Measurements from ENCODE around the gene UNC80. TPM values are rescaled to one million over a fixed set of nuclear protein-coding genes. Genes with fewer than 3 reads are reported as not detected.

Gene UNC80
- total and polyA plus RNA-seq, 2 of the 13 experiments (the other 11 are each of a cell fraction or from before 2014, with no cell fraction given): not detected

- TF ChIP-seq, protein P1, sequence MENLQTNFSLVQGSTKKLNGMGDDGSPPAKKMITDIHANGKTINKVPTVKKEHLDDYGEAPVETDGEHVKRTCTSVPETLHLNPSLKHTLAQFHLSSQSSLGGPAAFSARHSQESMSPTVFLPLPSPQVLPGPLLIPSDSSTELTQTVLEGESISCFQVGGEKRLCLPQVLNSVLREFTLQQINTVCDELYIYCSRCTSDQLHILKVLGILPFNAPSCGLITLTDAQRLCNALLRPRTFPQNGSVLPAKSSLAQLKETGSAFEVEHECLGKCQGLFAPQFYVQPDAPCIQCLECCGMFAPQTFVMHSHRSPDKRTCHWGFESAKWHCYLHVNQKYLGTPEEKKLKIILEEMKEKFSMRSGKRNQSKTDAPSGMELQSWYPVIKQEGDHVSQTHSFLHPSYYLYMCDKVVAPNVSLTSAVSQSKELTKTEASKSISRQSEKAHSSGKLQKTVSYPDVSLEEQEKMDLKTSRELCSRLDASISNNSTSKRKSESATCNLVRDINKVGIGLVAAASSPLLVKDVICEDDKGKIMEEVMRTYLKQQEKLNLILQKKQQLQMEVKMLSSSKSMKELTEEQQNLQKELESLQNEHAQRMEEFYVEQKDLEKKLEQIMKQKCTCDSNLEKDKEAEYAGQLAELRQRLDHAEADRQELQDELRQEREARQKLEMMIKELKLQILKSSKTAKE (CRISPR knock-in tag; IDR thresholded peaks at IDR 0.05; ENCODE audit: borderline replicate concordance): peak; percentile 60; the same call in 1 of the 2 replicates
- TF ChIP-seq NONO (IDR thresholded peaks at IDR 0.05) (no peak), NONO (CRISPR knock-in tag; conservative IDR thresholded peaks at IDR 0.05) (peak; percentile 64), ZNF674 (CRISPR knock-in tag; IDR thresholded peaks at IDR 0.05; ENCODE audit: low read depth) (no peak; the same call in 1 of the 2 replicates), KAT8 (CRISPR knock-in tag; IDR thresholded peaks at IDR 0.05) (peak; percentile 70; the same call in 1 of the 2 replicates), ZNF484 (CRISPR knock-in tag; IDR thresholded peaks at IDR 0.05; ENCODE audit: borderline replicate concordance, low read depth) (0 out of 2 replicates have a peak, but pooled peaks have one; percentile 78), ATF7 (IDR thresholded peaks at IDR 0.05) (no peak), ATF7 (CRISPR knock-in tag; IDR thresholded peaks at IDR 0.05) (peak; percentile 73), ZFP36L1 (CRISPR knock-in tag; IDR thresholded peaks at IDR 0.05) (peak; percentile 92), ZNF264 (CRISPR knock-in tag; IDR thresholded peaks at IDR 0.05) (peak; percentile 95), ZBTB3 (CRISPR knock-in tag; IDR thresholded peaks at IDR 0.05; ENCODE audit: borderline replicate concordance, low read depth) (peak; percentile 81; the same call in 1 of the 2 replicates), RXRA (CRISPR knock-in tag; IDR thresholded peaks at IDR 0.05) (peak; percentile 73; the same call in 1 of the 2 replicates), RORA (CRISPR knock-in tag; IDR thresholded peaks at IDR 0.05) (no peak), NAIF1 (CRISPR knock-in tag; IDR thresholded peaks at IDR 0.05; ENCODE audit: borderline replicate concordance) (peak; percentile 41; the same call in 1 of the 2 replicates), SRF (IDR thresholded peaks at IDR 0.05; ENCODE audit: low read depth, low read length) (no peak), ZBTB33 (CRISPR knock-in tag; IDR thresholded peaks at IDR 0.05) (no peak; the same call in 1 of the 2 replicates)
- TF ChIP-seq, protein P2, sequence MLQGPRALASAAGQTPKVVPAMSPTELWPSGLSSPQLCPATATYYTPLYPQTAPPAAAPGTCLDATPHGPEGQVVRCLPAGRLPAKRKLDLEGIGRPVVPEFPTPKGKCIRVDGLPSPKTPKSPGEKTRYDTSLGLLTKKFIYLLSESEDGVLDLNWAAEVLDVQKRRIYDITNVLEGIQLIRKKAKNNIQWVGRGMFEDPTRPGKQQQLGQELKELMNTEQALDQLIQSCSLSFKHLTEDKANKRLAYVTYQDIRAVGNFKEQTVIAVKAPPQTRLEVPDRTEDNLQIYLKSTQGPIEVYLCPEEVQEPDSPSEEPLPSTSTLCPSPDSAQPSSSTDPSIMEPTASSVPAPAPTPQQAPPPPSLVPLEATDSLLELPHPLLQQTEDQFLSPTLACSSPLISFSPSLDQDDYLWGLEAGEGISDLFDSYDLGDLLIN (CRISPR knock-in tag; IDR thresholded peaks at IDR 0.05; ENCODE audit: borderline replicate concordance): no peak; the same call in 1 of the 2 replicates
- TF ChIP-seq, protein P3, sequence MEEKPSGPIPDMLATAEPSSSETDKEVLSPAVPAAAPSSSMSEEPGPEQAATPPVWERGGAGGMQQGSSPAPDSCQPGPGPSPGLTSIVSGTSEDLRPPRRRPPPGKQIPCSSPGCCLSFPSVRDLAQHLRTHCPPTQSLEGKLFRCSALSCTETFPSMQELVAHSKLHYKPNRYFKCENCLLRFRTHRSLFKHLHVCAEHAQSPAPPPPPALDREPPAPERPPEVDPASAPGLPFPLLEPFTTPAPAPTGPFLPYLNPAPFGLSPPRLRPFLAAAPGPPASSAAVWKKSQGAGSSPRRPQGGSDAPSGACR (CRISPR knock-in tag; IDR thresholded peaks at IDR 0.05): peak; percentile 57; the same call in 1 of the 2 replicates
- TF ChIP-seq, protein P4, sequence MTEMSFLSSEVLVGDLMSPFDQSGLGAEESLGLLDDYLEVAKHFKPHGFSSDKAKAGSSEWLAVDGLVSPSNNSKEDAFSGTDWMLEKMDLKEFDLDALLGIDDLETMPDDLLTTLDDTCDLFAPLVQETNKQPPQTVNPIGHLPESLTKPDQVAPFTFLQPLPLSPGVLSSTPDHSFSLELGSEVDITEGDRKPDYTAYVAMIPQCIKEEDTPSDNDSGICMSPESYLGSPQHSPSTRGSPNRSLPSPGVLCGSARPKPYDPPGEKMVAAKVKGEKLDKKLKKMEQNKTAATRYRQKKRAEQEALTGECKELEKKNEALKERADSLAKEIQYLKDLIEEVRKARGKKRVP (CRISPR knock-in tag; IDR thresholded peaks at IDR 0.05): peak in 1 of 2 experiments; percentile 76; a peak in 2 of 4 replicates
- TF ChIP-seq, protein P5, sequence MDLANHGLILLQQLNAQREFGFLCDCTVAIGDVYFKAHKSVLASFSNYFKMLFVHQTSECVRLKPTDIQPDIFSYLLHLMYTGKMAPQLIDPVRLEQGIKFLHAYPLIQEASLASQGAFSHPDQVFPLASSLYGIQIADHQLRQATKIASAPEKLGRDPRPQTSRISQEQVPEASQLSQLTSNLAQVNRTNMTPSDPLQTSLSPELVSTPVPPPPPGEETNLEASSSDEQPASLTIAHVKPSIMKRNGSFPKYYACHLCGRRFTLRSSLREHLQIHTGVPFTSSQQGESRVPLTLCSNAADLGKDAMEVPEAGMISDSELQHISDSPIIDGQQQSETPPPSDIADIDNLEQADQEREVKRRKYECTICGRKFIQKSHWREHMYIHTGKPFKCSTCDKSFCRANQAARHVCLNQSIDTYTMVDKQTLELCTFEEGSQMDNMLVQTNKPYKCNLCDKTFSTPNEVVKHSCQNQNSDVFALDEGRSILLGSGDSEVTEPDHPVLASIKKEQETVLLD (CRISPR knock-in tag; IDR thresholded peaks at IDR 0.05; ENCODE audit: low read depth): peak; percentile 80
Observed at GRCh38 chr2:209771474-209772289, at the start of gene UNC80 (continued).
